ENCODE measurements around the gene ZNF831.

The ZNF831 gene

GRCh38 chr20:59220161-59220560 lies 56.5 kb downstream of the ZNF831 start:
- no peak overlapping the region for H2AK5ac ChIP-seq (ENCODE audit: low read length, severe bottlenecking)
- no peak overlapping the region for H3K4me3 ChIP-seq (ENCODE audit: insufficient read depth in 1 of 2, low read depth in 1 of 2, low read length in 2 of 2)
- no peak overlapping the region for H2BK120ac ChIP-seq (ENCODE audit: low read depth, low read length)
- no peaks in the 10 kb centered on the region for H3K79me1 ChIP-seq (replicated peaks; ENCODE audit: low read length, poor library complexity, severe bottlenecking)
- no peak overlapping the region for H3K14ac ChIP-seq (ENCODE audit: low read length in 2 of 2)
- 90% methylated on average over 5 of the region's 5 CpGs for WGBS
- no peak overlapping the region for H3K4me2 ChIP-seq (ENCODE audit: low read length, poor library complexity, severe bottlenecking)
- no peak overlapping the region for H2BK12ac ChIP-seq (ENCODE audit: low read length in 2 of 2)
- H3K27me3 ChIP-seq (ENCODE audit: control insufficient read depth in 1 of 2, insufficient read depth in 1 of 2, low read length in 2 of 2), result peaks cover 43 to 46% of the 10 kb centered on the region in 2 experiments
- no peak overlapping the region for H3K18ac ChIP-seq (ENCODE audit: low read depth in 1 of 2, low read length in 2 of 2)
- H2BK5ac ChIP-seq (ENCODE audit: low read depth, low read length, poor library complexity, severe bottlenecking), result no peak overlapping the region
- no peak overlapping the region for H3K23ac ChIP-seq (ENCODE audit: low read length in 2 of 2)
- H4K8ac ChIP-seq (ENCODE audit: low read length), result no peak overlapping the region
- H3K36me3 ChIP-seq (ENCODE audit: control insufficient read depth in 1 of 2, insufficient read depth in 2 of 2, low read depth in 1 of 2, low read length in 2 of 2), result no peaks in the 10 kb centered on the region
- no peak overlapping the region for H2AFZ ChIP-seq (ENCODE audit: low read depth, low read length)
- H2BK15ac ChIP-seq (ENCODE audit: low read depth, poor library complexity, severe bottlenecking), result no peak overlapping the region
- H3K4ac ChIP-seq (ENCODE audit: low read depth in 1 of 2, low read length in 2 of 2), result no peak overlapping the region
- no peak for DNase-seq
- H3K27ac ChIP-seq (ENCODE audit: low read length, poor library complexity, severe bottlenecking), result no peak overlapping the region
- H4K91ac ChIP-seq (ENCODE audit: low read length), result no peak overlapping the region
- H3K4me1 ChIP-seq (ENCODE audit: control insufficient read depth, insufficient read depth, low read depth, low read length), result peaks cover 7% of the 10 kb centered on the region
- no peak overlapping the region for H3K9ac ChIP-seq (ENCODE audit: low read length)
- H3K9me3 ChIP-seq (ENCODE audit: control insufficient read depth, low read length), result no peaks in the 10 kb centered on the region

GRCh38 chr20:59221049-59221706 lies 57.6 kb downstream of the ZNF831 start:
- Histone ChIP-seq H3K18ac (ENCODE audit: low read depth in 1 of 2, low read length in 2 of 2) (no peak overlapping the region), H3K36me3 (ENCODE audit: control insufficient read depth in 1 of 2, insufficient read depth in 2 of 2, low read depth in 1 of 2, low read length in 2 of 2) (no peaks in the 10 kb centered on the region), H3K4me1 (ENCODE audit: control insufficient read depth, insufficient read depth, low read depth, low read length) (peaks cover 7% of the 10 kb centered on the region), H3K14ac (ENCODE audit: low read length in 2 of 2) (no peak overlapping the region), H3K4ac (ENCODE audit: low read depth in 1 of 2, low read length in 2 of 2) (no peak overlapping the region), H3K9me3 (ENCODE audit: control insufficient read depth, low read length) (no peaks in the 10 kb centered on the region), H3K27ac (ENCODE audit: low read length, poor library complexity, severe bottlenecking) (no peak overlapping the region), H2AK5ac (ENCODE audit: low read length, severe bottlenecking) (no peak overlapping the region), H4K91ac (ENCODE audit: low read length) (no peak overlapping the region), H3K27me3 (ENCODE audit: control insufficient read depth in 1 of 2, insufficient read depth in 1 of 2, low read length in 2 of 2) (peaks cover 51 to 53% of the 10 kb centered on the region in 2 experiments), H2AFZ (ENCODE audit: low read depth, low read length) (no peak overlapping the region), H3K9ac (ENCODE audit: low read length) (no peak overlapping the region), H2BK12ac (ENCODE audit: low read length in 2 of 2) (no peak overlapping the region), H2BK120ac (ENCODE audit: low read depth, low read length) (no peak overlapping the region), H3K4me3 (ENCODE audit: insufficient read depth in 1 of 2, low read depth in 1 of 2, low read length in 2 of 2) (no peak overlapping the region), H3K79me1 (replicated peaks; ENCODE audit: low read length, poor library complexity, severe bottlenecking) (no peaks in the 10 kb centered on the region), H3K4me2 (ENCODE audit: low read length, poor library complexity, severe bottlenecking) (no peak overlapping the region), H2BK15ac (ENCODE audit: low read depth, poor library complexity, severe bottlenecking) (no peak overlapping the region), H2BK5ac (ENCODE audit: low read depth, low read length, poor library complexity, severe bottlenecking) (no peak overlapping the region), H3K23ac (ENCODE audit: low read length in 2 of 2) (no peak overlapping the region), H4K8ac (ENCODE audit: low read length) (no peak overlapping the region)
- DNase-seq, result no peak
- 52% methylated on average over 9 of the region's 9 CpGs for WGBS

GRCh38 chr20:59221707-59222252 lies 58.2 kb downstream of the ZNF831 start:
- peak overlapping the region; percentile 74 for H3K9ac ChIP-seq (ENCODE audit: low read length)
- WGBS, result 58% methylated on average over 18 of the region's 18 CpGs
- no peak overlapping the region for H4K91ac ChIP-seq (ENCODE audit: low read length)
- H2BK120ac ChIP-seq (ENCODE audit: low read depth, low read length), result no peak overlapping the region
- no peak for DNase-seq
- H3K4me3 ChIP-seq (ENCODE audit: insufficient read depth in 1 of 2, low read depth in 1 of 2, low read length in 2 of 2), result peak overlapping the region; percentile 46 to 72
- no peaks in the 10 kb centered on the region for H3K79me1 ChIP-seq (replicated peaks; ENCODE audit: low read length, poor library complexity, severe bottlenecking)
- no peaks in the 10 kb centered on the region for H3K36me3 ChIP-seq (ENCODE audit: control insufficient read depth in 1 of 2, insufficient read depth in 2 of 2, low read depth in 1 of 2, low read length in 2 of 2)
- peaks cover 51 to 57% of the 10 kb centered on the region in 2 experiments for H3K27me3 ChIP-seq (ENCODE audit: control insufficient read depth in 1 of 2, insufficient read depth in 1 of 2, low read length in 2 of 2)
- H3K4me1 ChIP-seq (ENCODE audit: control insufficient read depth, insufficient read depth, low read depth, low read length), result peaks cover 7% of the 10 kb centered on the region
- no peaks in the 10 kb centered on the region for H3K9me3 ChIP-seq (ENCODE audit: control insufficient read depth, low read length)
- no peak overlapping the region for H3K23ac ChIP-seq (ENCODE audit: low read length in 2 of 2)
- no peak overlapping the region for H2BK5ac ChIP-seq (ENCODE audit: low read depth, low read length, poor library complexity, severe bottlenecking)
- peak overlapping the region; percentile 53 for H4K8ac ChIP-seq (ENCODE audit: low read length)
- H3K14ac ChIP-seq (ENCODE audit: low read length in 2 of 2), result no peak overlapping the region
- no peak overlapping the region for H2AK5ac ChIP-seq (ENCODE audit: low read length, severe bottlenecking)
- H3K4me2 ChIP-seq (ENCODE audit: low read length, poor library complexity, severe bottlenecking), result peak overlapping the region; percentile 93
- H2AFZ ChIP-seq (ENCODE audit: low read depth, low read length), result peak overlapping the region; percentile 56
- no peak overlapping the region for H3K18ac ChIP-seq (ENCODE audit: low read depth in 1 of 2, low read length in 2 of 2)
- no peak overlapping the region for H3K27ac ChIP-seq (ENCODE audit: low read length, poor library complexity, severe bottlenecking)
- H3K4ac ChIP-seq (ENCODE audit: low read depth in 1 of 2, low read length in 2 of 2), result no peak overlapping the region
- no peak overlapping the region for H2BK12ac ChIP-seq (ENCODE audit: low read length in 2 of 2)
- H2BK15ac ChIP-seq (ENCODE audit: low read depth, poor library complexity, severe bottlenecking), result no peak overlapping the region

- no peak overlapping the region for H4K91ac ChIP-seq (ENCODE audit: low read length)
- peak overlapping the region; percentile 93 for H3K4me2 ChIP-seq (ENCODE audit: low read length, poor library complexity, severe bottlenecking)
- H3K18ac ChIP-seq (ENCODE audit: low read depth in 1 of 2, low read length in 2 of 2), result no peak overlapping the region
- H3K9me3 ChIP-seq (ENCODE audit: control insufficient read depth, low read length), result no peaks in the 10 kb centered on the region
- no peaks in the 10 kb centered on the region for H3K36me3 ChIP-seq (ENCODE audit: control insufficient read depth in 1 of 2, insufficient read depth in 2 of 2, low read depth in 1 of 2, low read length in 2 of 2)
- H2AK5ac ChIP-seq (ENCODE audit: low read length, severe bottlenecking), result no peak overlapping the region
- peak overlapping the region; percentile 46 to 72 for H3K4me3 ChIP-seq (ENCODE audit: insufficient read depth in 1 of 2, low read depth in 1 of 2, low read length in 2 of 2)
- H3K14ac ChIP-seq (ENCODE audit: low read length in 2 of 2), result no peak overlapping the region
- peaks cover 51 to 61% of the 10 kb centered on the region in 2 experiments for H3K27me3 ChIP-seq (ENCODE audit: control insufficient read depth in 1 of 2, insufficient read depth in 1 of 2, low read length in 2 of 2)
- 6% methylated on average over 47 of the region's 51 CpGs for WGBS
- H3K79me1 ChIP-seq (replicated peaks; ENCODE audit: low read length, poor library complexity, severe bottlenecking), result no peaks in the 10 kb centered on the region
- H3K23ac ChIP-seq (ENCODE audit: low read length in 2 of 2), result no peak overlapping the region
- H2BK5ac ChIP-seq (ENCODE audit: low read depth, low read length, poor library complexity, severe bottlenecking), result no peak overlapping the region
- no peak overlapping the region for H2BK120ac ChIP-seq (ENCODE audit: low read depth, low read length)
- H3K4me1 ChIP-seq (ENCODE audit: control insufficient read depth, insufficient read depth, low read depth, low read length), result peaks cover 7% of the 10 kb centered on the region
- H2BK15ac ChIP-seq (ENCODE audit: low read depth, poor library complexity, severe bottlenecking), result no peak overlapping the region
- no peak overlapping the region for H3K27ac ChIP-seq (ENCODE audit: low read length, poor library complexity, severe bottlenecking)
- peak overlapping the region; percentile 56 for H2AFZ ChIP-seq (ENCODE audit: low read depth, low read length)
- DNase-seq, result peak; percentile 62
- H2BK12ac ChIP-seq (ENCODE audit: low read length in 2 of 2), result no peak overlapping the region
- peak overlapping the region; percentile 74 for H3K9ac ChIP-seq (ENCODE audit: low read length)
- peak overlapping the region; percentile 53 for H4K8ac ChIP-seq (ENCODE audit: low read length)
- H3K4ac ChIP-seq (ENCODE audit: low read depth in 1 of 2, low read length in 2 of 2), result no peak overlapping the region
Measured at GRCh38 chr20:59222253-59223181, 58.9 kb downstream of the ZNF831 start.
